ENCODE data around the gene DAND5.

The DAND5 gene

GRCh38 chr19:13010038-13010991, 40.9 kb downstream of the DAND5 start:
- no peak for DNase-seq (ENCODE audit: low read depth)

- DNase-seq (ENCODE audit: low read depth) = no peak
These were observed 41.7 kb downstream of the DAND5 start for GRCh38 chr19:13010992-13011652.

DNA sequence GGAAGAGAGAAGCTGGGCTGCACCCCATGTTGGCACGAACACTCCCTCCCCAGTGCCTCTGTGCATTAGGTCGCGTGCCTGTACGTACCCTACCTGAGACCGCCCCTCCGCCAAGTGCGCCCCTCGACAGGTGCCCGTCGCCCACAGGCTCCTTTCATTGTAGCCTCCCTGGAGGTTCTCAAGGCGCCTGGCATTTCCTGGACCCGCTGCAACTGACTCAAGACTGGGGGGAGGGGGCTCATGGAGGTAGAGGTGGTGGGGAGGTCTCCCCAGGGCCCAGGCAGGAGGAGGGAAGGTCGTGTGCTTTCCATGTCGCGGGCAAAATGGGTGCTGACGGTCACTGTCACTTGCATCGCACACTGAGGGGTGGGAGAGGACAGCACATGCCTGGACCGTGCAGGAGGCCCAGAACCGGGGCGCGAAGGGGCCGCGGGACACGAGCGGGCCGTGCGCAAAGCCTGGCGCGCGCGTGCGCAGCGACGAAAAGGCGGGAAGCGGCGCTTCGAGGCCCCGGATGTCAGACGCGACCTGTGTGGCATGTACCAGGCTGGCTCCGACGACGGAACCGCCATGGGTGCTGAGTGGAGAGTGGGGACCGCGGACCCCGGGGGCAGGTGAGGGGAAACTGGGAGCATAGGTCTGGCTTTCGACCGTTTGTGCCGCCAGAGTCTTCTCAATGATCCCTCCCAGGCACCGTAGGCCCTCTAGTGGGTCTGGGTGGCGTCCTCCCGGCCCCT, 42.4 kb downstream of the DAND5 start:
- no peak for DNase-seq (ENCODE audit: low read depth)

DNA sequence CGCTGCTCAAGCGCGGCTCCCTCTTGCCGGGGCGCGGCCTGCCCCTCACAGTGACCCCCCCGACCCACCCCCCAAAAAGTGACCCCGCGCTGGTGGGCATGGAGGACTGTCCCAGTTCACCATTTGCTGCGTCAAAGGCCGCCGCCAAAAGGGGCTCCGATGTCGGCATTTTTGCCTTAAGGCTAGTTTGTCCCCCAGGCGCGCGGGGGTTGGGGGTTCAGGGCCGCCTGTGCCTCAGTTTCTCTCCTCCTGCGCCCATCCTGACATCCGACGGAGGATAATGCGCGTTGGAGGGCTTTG, 43.0 kb downstream of the DAND5 start:
- no peak for DNase-seq (ENCODE audit: low read depth)

- DNase-seq (ENCODE audit: low read depth) = no peak
These were observed 43.6 kb downstream of the DAND5 start for GRCh38 chr19:13012690-13013608.

GRCh38 chr19:13013649-13014048, 44.3 kb downstream of the DAND5 start:
- no peak for DNase-seq (ENCODE audit: low read depth)

DNA sequence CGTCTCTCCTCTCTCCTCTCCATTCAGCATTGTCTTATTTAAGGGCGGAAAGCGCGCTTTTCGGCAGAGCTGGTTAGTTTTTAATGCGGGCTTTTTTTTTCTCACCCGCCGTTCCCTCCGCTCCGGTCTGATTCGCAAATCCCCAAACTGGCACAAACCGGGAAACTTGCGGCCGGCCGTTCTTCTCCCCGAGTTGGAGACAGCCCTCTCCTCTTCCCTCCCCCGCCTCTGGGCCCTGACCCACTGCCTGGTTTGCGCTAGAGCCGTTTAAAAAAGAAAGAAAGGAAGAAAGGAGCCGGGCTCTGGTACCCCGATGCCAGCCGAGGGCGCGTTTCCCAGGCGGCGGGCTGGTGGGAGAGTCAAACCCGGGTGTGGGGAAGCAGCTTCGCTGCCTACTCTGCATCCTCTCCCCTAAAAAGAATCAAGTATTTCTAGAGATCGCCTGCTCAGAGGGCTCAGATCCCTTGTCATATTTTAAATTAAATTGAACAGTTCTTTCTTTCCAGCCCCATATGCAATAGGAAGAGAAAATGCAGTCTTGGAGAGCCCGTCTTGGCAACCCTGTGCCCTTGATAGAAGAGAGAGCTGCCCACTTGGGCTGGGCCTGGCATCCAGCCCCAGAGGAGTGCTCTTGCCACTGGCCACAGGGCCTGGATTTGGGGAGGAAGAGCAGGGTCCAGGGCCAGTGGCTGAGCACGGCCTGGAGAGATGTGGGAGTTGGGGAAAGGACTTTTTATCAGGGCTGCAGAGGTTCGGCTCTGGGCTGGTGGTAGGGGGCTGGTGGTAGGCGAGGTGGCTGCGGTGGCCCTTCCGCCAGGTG, 44.9 kb downstream of the DAND5 start:
- no peak for DNase-seq (ENCODE audit: low read depth)

GRCh38 chr19:13014921-13015280, 45.5 kb downstream of the DAND5 start:
- DNase-seq (ENCODE audit: low read depth) = no peak

DNA sequence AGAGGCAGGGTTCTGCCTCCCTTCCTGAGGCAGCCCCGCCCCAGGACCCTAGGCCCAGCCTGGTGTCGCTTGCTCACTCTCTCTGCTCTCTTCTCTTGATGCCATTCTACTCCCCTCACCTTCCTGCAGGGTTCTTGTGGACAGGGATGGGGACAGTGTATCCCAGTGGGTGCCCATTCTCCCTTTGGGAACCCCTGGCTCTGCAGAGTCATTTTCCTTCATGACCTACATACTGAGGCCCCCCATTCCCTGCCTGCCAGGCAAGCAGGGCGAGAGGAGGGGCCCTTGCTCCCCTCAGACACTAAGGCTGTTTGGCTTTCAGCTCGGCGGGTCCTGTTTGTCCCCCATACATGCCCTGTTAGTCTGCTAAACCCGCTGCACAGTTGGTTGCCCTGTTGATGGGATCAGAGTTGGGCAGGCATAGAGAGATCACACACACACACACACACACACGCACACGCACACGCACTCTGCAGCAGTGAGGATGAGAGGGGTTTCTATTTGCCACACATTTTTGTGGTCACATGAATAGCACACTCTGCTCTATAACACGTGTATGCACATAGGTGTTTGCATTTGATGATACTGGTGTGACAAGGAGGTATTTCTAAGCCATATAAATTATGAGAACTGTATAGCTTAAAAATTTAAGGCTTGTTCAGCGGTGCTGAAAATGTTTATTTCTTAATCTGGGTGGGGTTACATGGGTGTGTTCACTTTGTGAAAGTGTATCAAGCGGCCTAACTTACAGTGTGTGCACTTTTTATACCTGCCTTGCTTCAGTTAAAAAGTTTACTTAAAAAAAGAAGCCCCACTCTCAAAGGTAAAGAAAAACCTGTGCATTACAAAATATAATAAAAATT, 46.2 kb downstream of the DAND5 start:
- no peak for DNase-seq (ENCODE audit: low read depth)

GRCh38 chr19:13016245-13016627, 46.9 kb downstream of the DAND5 start:
- no peak for DNase-seq (ENCODE audit: low read depth)

- DNase-seq (ENCODE audit: low read depth) = no peak
These were observed 47.4 kb downstream of the DAND5 start for GRCh38 chr19:13016628-13017305.

- DNase-seq (ENCODE audit: low read depth) = no peak
These were observed 48.1 kb downstream of the DAND5 start for GRCh38 chr19:13017306-13018034.

GRCh38 chr19:13018035-13018914, 48.9 kb downstream of the DAND5 start:
- DNase-seq (ENCODE audit: low read depth) = no peak

GRCh38 chr19:13019332-13019731, 50.0 kb downstream of the DAND5 start:
- no peak for DNase-seq (ENCODE audit: low read depth)

DNA sequence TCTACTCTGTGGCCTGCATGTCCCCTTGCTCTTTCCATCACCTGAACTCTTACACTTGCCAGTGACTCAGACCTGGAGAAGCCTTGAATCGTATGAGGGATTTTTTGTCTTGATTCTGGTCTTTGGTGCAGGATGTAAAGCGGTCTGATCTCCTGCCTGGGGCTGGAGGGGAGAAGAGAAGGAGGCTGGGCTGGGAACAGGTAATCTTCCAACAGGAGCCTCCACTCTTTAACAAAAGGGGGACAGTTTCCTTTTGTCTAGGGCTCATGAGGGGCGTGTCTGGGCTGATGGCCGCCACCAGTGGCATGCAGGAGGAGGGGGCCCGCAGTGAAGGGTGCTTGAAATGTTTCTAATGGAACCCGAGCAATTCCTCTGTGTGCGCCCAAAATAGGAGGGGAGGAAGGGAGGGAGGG, 50.6 kb downstream of the DAND5 start:
- no peak for DNase-seq (ENCODE audit: low read depth)

GRCh38 chr19:13022111-13022858, 52.9 kb downstream of the DAND5 start:
- DNase-seq (ENCODE audit: low read depth) = no peak

All from T-helper 22 cell (primary cell).